GM21528 (cell line): Measurements from ENCODE around the gene MRE11.
"Not testable (repeated sequence)": the region's sequence is repeated elsewhere in the genome, so short reads cannot be mapped to it uniquely, and the experiment has no call there.

ENCODE experiments used
- ATAC-seq: cut with Tn5 transposase; IDR thresholded peaks from one replicate; pipeline ENCODE4 v1.9.1; 2021; ENCODE audit warnings: mild to moderate bottlenecking, moderate library complexity; ENCODE audit not compliant: unreplicated experiment, low FRiP score

Gene MRE11

GRCh38 chr11:94507485-94507884 is 13.8 kb upstream of the MRE11 start:
- ATAC-seq: no peak

- ATAC-seq: not testable (repeated sequence)
Measured at GRCh38 chr11:94506513-94506912, 12.9 kb upstream of the MRE11 start.

GRCh38 chr11:94504689-94505293 is 11.1 kb upstream of the MRE11 start:
- ATAC-seq: no peak

GRCh38 chr11:94501522-94501921 is 7.9 kb upstream of the MRE11 start:
- ATAC-seq: no peak

DNA sequence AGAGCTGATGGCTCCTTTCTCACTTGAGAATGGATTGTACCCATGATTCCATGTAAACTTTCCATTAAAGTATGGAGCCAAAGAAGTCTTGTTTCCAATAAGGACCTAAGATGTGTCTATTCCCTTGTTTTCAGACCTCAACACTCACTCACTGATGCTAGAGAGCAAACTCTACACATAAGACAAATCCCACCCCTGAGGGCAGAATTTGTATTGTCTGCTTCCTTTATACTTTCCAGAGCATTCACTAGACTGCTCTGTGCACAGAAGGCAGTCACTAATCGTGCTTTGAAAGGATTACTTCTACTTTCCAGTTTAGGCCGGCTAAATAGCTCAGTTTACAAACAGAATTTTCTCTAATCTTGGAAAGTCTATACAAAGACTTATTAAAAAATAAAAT is 6.5 kb upstream of the MRE11 start:
- ATAC-seq: no peak

- peak; percentile 73 for ATAC-seq
Measured at GRCh38 chr11:94494126-94494680, 559 bp upstream of the MRE11 start.

DNA sequence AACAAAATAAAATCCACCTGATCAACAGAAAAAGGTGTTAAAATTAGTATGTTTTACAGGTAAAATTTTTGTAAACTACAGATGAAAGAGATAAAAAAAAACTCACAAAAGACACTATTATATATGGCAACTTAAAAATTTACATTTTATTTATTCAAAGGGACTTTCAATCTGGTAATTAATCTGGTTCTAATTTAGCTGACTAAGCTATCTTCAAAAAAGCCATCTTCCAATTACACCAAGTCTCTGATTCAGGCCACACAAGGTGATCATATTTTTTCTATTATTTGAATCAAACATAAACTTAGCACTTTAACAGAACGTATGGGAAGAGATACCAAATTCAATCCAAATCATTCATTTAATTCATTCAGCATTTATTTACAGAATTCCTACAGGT is 7.6 kb downstream of the MRE11 start:
- no peak for ATAC-seq

- ATAC-seq: no peak
Measured at GRCh38 chr11:94481342-94481741, 12.3 kb downstream of the MRE11 start.

GRCh38 chr11:94477624-94478023 is 16.0 kb downstream of the MRE11 start:
- no peak for ATAC-seq

DNA sequence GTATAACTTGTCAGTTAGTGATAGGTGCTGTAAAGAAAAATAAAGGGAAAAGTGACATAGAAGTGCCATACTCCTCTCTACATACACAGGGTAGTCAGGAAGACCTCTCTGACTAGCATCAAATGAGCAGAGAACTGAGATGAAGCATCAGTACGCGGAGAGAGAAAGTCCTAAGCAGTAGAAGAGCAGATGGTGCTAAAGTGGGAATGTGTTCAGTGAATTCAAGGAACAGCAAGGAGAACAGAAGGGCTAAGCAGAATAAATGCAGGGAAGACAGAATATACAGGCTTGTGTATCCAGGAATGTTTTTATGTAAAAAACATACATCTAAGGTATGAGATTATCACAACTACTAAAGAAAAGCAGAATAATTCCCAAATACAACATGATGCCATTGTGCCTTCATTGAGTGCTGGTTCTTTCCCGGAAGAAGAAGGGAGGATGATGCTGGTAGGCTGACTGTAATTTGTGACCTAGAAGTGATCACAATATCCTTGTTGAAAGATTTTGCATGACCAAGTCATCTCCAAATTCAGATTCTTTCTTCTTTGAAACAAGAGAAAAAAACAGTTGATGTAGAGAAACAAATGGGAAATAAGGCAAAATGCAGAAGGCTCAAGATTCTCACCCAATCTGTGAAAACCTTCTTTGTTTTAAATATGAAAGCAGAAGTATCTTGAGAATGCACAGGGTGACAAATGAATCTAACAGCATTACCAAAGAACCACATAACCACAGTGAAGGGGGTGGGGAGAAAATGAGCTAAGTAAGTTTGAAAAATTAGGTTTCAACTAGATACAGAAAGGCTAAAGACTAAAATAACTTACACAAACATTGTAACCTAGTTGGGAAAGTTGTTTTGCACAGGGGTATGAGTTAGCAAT is 20.5 kb downstream of the MRE11 start:
- peak; percentile 85 for ATAC-seq

DNA sequence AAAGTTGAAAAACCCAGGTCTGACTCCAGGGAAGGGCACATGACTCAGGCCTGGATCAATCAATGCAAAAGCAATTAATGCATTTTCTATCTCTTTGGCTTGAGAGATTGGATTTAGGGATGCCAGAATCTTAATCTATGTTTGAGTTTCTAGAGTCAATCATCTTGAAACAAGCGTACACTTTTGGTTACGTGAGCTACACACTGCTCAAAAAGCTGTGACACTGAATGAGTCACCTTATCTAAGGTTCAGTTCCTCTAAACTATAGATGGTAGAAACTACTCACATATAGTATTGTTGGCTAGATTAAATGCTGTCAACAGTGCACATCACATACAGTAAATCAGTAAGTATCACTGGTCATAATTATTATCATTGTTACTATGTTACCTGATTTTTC is 24.2 kb downstream of the MRE11 start:
- peak; percentile 80 for ATAC-seq

- ATAC-seq: no peak
Measured at GRCh38 chr11:94459576-94459975, 34.1 kb downstream of the MRE11 start.

- no peak for ATAC-seq
Measured at GRCh38 chr11:94457118-94458029, 36.3 kb downstream of the MRE11 start.

GRCh38 chr11:94455861-94456260 is 37.8 kb downstream of the MRE11 start:
- ATAC-seq: no peak

- ATAC-seq: no peak
Measured at GRCh38 chr11:94454301-94454700, 39.3 kb downstream of the MRE11 start.

- ATAC-seq: no peak
Measured at GRCh38 chr11:94452988-94453387, 40.7 kb downstream of the MRE11 start.

DNA sequence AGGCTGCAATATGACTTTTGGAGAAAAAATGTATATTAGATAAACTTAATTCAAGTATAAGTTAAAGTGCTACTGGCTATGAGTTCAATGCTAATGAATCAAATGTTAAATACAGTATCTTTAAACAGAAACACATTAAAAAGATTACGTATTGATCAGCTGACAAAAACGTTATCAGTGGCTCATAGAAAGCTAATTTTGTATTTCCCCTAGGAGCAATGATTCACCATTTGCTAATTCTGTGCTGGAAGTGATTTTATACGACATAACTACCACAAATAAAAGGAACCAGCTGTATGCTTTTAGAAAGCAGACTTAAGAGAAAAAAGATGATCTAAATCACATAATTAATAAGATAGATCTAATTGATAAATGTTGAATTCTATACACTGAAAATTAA is 43.6 kb downstream of the MRE11 start:
- ATAC-seq: no peak

- no peak for ATAC-seq
Measured at GRCh38 chr11:94449437-94449836, 44.2 kb downstream of the MRE11 start.

GRCh38 chr11:94449029-94449428 is 44.6 kb downstream of the MRE11 start:
- ATAC-seq: no peak

DNA sequence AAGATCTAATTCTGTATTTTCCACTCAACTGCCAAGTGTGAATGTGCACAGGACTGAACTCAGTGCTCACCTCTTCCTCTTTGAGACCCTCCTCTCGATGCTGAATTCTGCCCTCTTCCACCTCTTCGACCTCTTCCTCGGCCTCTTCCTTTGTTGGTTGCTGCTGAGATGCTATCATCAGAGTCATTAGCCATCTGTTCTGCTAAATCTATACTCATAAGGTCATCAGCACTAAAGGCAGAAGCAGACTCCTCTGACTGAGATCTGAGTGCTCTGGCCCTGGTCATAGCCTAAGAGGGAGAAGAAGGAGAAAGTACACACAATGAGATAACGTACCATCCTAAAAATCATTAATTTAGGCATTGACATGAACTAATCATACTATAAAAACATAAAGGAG is 46.5 kb downstream of the MRE11 start:
- ATAC-seq: no peak

GRCh38 chr11:94445641-94446040 is 48.0 kb downstream of the MRE11 start:
- ATAC-seq: no peak
